ENCODE measurements around the gene TCF12.
"Not testable (repeated sequence)": the region's sequence is repeated elsewhere in the genome, so short reads cannot be mapped to it uniquely, and the experiment has no call there.

The TCF12 gene

GRCh38 chr15:57097919-57098543 is 179.6 kb downstream of the TCF12 start:
- DNase-seq: not testable (repeated sequence)

DNA sequence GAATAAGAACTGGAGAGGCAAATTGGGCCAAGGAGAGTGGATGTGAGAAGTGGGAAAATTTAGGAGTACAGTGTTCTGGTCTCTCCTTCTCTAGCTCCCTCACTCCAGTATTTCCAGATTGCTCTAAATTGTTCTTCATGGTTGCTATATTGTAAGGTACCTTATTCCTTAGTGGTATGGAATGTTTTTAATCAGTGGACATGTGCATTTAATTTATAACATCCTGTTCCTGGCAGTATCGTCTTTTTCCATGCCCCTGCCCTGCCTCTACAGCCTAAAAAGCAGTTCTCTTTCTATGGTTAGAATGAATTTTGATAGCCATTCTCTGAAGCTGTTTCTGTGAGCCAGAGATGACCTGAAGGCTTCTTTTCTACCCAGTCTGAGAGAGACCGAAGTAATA is 180.5 kb downstream of the TCF12 start:
- no peak for DNase-seq

DNA sequence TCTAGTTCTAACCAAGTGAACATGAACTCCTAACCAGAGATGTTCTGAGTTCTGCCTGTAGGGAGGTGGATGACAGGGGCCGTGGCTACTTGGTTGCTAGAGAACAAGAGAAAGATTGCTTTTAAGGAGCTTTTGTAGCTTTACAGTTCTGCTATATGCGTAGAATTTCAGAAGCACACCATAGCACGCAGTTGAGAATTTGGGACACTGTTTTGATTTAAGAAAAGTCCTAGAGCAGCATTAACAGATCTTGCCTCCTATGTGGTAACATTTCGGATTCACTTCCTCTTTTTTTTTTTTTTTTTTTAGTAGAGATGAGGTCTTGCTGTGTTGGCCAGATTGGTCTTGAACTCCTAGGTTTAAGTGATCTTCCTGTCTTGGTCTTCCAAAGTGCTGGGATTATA is 181.7 kb downstream of the TCF12 start:
- DNase-seq: no peak

GRCh38 chr15:57102858-57103257 is 184.4 kb downstream of the TCF12 start:
- no peak for DNase-seq

DNA sequence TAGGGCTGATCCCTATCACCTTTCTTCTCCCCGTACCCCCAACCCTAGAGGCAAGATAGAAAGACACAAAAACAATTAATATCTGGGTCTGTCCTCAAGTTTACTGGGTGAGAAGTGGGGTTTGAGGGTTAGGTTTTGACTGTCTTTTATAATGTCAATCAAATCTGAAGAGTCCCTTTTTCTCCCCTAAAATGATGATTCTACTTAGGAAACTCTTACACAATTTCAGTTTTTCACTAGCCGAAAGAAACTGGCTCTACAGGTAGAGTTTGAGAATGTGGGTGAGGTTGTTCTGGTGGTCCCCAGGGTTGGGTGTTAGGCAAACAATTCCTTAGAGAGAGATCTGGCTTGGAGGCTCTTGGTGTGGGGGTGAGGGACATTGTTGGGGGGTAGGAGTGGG is 189.9 kb downstream of the TCF12 start:
- no peak for DNase-seq

DNA sequence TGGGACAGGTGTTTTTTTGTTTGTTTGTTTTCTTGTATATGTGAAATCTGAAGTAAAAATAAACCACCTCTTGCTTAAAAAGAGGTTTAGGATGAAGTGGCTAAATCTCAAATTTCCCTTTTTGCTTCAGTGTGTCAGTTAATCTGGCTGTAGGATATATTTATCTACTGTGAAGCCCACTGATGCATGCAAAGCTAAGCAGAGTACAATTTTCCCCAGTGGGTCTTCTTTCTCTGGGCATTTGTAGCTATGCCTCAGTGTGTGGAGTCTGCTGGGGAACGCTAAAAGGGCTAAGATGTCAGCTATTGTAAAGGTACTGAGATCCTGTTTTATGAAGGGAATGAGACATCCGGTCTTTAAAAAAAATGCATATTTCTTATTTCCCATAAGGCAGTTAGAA is 190.6 kb downstream of the TCF12 start:
- DNase-seq: no peak

DNA sequence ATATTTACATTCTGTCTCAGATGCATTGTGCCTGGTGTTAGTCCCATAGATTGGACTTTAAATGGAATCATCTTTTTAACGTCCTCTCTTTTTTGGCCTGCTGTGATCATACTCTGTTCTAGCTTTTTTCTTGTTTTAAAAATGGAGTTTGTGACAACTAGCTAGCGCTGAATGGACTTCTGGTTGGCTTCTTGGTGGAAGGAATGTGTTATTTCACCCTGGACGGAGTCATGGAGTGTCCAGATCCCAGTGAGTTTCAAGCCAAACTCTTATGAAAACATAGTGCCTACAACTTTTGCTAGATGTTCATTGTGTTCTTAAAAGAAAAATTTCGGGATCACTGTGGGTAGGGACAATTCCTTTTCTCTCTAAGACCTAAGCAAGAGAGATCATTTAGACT is 192.6 kb downstream of the TCF12 start:
- no peak for DNase-seq

DNA sequence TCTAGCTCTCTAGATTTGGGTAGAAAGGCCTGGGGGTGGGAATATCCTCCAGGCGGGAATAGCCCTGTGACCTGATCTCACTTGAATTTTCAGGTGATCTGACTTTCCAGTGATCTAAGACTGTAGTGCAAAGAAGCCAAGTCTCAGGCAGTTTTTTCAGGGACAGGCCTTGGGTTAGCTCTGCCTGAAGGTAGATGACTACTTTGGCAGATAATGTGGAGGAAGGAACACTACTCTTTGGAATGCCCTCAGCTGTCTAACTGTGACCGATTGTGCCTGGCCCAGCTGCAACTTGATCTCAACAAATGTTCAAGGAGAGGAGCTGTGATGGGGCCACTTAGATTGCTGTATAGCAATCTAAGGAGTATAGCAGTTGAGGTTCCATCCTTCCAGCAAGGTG is 193.7 kb downstream of the TCF12 start:
- DNase-seq: no peak

GRCh38 chr15:57114070-57114469 is 195.6 kb downstream of the TCF12 start:
- no peak for DNase-seq

DNA sequence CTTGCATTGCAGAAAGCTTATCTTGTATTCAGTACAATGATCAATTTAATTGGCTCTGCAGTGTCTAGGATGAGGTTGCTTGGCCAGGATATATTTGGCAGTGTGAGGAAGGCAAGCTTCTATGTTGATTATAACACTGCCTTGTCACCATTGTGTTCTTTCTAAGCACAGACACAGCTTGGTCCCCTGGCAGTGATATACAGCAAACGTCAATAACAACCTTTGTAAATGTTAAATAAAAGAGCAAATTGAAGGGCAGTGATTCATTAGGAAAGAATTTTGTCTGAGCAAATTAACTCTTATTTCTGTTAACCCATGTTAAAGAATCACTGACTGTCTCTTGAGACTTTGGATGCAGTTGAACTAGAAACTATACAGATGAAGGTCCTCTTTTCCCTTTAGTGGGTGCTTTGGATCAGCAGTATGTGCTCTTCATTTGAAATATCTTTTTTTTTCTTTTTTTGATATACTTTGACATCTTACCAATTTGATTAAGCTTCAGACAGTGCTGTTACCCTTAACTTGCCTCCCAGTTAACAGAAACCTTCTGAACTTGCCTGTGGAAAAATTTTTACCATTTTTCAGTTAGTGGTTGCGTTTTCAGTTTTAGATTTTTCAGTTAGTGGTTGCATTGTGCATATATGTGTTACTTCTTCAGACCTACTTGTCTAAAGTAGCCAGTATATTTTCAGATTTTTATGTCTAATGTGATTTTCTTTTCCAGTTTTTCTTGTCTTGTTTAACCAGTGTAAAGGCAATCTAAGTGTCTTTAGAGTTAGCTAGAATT is 199.8 kb downstream of the TCF12 start:
- no peak for DNase-seq

DNA sequence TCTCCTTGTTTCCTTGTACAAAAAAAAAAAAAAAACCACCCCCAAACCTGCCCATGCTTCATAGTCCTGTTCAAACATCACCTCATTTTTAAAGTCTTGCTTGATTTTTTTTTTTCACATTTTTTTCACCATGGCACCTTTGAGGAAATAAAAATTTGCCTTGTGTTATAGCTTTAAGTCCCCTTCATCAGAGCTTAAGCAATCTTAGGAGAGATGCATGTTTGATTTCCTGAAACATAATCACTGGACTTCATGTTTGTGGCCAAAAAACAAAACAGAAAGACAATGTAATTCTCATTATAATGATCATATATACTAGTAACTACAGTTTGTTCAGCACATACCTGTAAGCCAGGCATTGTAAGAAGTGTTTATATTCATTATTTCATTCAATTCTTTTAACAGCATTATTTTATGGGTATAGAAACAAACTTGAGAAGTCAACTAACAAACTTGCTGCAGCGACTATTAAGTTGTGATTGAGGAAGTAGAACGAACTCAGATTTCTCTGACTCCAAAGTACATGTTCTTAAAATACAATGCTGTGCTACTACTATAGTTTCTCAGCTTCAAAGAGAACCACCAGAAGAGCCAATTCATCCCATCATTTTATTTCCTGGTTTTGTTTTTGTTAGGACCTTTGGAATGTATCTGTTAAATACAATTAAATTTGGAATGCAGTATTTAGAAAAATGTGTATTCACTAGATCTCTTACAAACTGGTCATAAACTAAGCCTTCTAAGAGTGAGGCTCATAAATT is 203.8 kb downstream of the TCF12 start:
- no peak for DNase-seq

DNA sequence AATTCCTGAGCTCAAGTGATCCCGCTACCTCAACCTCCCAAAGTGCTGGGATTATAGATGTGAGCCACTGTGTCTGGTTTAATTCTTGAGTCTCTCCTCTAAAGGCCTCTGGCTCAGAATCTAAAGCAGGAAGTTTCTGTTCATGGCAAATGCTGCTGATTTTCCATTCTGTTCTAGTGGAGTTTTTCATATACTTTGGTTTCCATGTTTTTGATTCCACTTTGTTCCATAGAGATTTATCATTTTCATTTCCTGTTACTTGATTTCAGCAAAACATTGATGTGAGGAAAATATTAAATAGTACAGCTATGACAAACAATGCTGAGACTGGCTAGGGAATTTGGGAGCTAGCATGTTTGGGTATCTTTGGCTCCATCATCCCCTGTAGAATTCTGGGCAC is 205.6 kb downstream of the TCF12 start:
- DNase-seq: no peak

GRCh38 chr15:57129064-57129463 is 210.6 kb downstream of the TCF12 start:
- DNase-seq: no peak

DNA sequence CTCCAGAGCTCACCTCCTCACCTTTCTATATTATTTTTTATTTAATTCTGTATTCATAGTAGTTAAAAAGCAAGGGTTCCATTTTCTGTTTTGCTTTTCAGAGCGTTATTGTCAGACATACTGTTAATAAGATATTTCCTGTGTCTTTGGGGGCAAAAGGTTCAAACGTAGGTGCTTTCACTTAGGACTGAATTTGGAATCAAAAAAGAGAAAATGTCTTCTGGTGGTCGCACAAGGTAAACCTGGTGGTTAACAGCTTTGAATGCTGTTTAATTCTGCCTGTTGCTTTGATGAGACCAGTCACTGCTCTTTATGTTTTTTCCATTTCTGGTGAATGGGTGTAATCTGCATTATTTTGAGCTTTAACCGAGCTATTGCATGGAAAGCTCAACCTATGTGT is 212.5 kb downstream of the TCF12 start:
- DNase-seq: no peak

DNA sequence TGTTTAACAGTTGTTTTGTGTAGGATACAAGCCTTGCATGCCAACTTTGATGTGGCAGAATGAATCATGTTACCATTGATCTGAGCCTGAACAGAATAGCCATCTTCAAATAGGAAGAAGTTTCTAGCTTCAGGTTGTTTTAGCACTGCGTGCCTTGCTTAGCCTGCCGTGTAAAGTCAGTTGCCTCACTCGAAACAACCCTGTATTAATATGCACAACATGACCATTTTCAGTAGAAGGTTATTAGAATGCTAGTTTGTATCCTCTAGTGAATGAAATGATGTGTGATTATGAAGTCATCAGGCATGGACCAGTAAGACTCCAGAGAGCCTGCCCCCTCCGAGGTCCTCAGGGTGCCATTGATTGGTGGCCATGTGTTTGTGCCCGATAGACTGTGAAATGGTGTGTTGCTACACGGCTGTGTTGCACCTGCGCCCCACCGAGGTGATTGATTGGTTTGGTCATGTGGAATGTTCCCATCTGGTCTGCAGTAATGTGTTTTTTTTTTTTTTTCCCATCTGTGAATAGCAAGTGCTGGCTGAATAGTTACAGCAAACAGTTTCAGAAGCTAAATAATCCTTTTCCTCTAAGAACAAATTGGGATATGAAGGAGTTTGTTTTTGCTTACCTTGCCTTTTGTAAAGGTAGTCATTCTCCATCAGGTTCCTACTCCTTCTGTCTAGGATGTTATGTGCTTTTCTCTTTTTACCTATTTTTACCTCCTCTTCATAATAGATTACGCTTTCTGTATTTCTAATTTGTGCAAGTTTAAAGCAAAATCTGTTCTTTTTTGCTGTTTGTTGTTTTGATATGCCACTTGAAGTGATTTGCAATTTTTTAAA is 214.9 kb downstream of the TCF12 start:
- no peak for DNase-seq

- no peak for DNase-seq
These were observed 215.7 kb downstream of the TCF12 start for GRCh38 chr15:57134071-57134605.

GRCh38 chr15:57134851-57135250 is 216.4 kb downstream of the TCF12 start:
- no peak for DNase-seq

GRCh38 chr15:57135800-57136199 is 217.4 kb downstream of the TCF12 start:
- no peak for DNase-seq

DNA sequence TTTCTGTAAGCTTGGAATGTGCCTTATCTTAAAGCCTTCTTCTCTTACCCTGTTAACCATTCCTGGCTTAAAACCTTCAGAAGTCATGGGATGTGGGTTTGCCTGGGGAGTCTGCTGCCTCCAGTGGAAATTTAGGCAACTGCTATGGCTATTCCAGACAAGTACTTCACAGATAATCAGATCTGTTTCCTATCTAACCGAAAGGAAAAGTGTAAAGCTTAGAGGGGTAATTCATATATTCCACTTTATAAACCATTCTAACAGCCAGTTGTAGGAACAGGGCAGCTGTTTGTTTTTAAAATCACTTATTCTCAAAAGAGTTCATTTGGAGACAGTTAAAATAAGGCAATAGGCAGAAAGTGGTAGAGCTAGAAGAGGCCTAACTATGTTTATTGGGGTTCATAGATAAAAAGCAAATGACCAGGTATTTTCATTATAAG is 219.9 kb downstream of the TCF12 start:
- DNase-seq: no peak

- DNase-seq: no peak
These were observed 225.2 kb downstream of the TCF12 start for GRCh38 chr15:57143511-57144078.

GRCh38 chr15:57144448-57144847 is 226.0 kb downstream of the TCF12 start:
- no peak for DNase-seq

DNA sequence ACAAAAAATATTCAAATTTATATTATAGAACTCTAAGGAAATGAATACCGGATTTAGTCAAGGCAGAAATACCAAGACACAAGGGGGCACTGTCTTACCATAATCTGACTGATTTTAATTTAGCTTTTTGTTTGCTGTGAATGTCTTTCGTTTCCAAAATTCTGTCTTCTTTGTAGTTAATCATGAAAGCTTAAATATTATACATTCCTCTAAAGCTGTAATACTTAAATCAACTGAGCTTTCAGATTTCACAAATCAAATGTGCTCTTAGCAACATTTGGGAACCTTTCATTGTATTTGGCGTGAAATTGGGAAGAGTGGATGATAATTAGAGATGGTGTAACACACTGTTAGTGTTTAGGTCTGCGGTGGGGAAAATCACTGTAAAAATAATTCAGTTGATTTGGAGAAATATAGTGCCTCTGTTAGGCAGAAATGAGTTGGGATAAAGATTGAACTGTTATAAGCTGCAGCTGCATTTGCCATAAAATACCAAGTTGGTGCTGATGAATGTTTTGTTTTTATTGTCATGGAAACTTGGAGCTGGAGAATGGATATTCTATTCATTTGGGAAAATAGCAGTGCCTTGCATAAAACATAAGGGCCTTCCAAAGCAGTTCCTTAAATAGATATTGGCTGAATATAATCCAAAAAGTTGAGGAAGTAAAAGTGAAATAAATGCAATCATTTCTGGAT is 228.2 kb downstream of the TCF12 start:
- no peak for DNase-seq

Data from activated CD8-positive, alpha-beta memory T cell treated with anti-CD3 and anti-CD28 coated beads for 24 hours (primary cell).